SK-N-SH (cell line): ENCODE data around the gene MAP7D3. TPM values are rescaled to one million over a fixed set of nuclear protein-coding genes. Genes with fewer than 3 reads are reported as not detected.
"Not testable (repeated sequence)": the region's sequence is repeated elsewhere in the genome, so short reads cannot be mapped to it uniquely, and the experiment has no call there.

Experiments used
- CTCF ChIA-PET: fragments of 300-600, 350-600 bp; formaldehyde crosslinking; extraction: SDS; loops from one replicate; lab custom pipeline; 2021; lab: Yijun Ruan, JAX
- POLR2A ChIA-PET: fragments of 350-600 bp; sonication (Branson Sonifier 250); formaldehyde crosslinking; extraction: SDS; loops from one replicate; lab custom pipeline; 2020; ENCODE audit warnings: antibody characterized with exemption, inconsistent platforms; lab: Yijun Ruan, JAX
- DNase-seq: peaks from one replicate; pipeline ENCODE4 v3.0.0; 2012
- H2AFZ ChIP-seq: fragments of 200-600 bp; sonication (generic); 2 replicates; pipeline ENCODE4 v1.8.1; 2016; ENCODE audit warnings: antibody characterized with exemption, mild to moderate bottlenecking, low read depth
- H3F3A ChIP-seq: fragments of 200-600 bp; sonication (generic); replicated peaks from 2 replicates; pipeline ENCODE3; 2016; ENCODE audit warnings: antibody characterized with exemption, mild to moderate bottlenecking; ENCODE audit not compliant: insufficient read depth
- H3K27ac ChIP-seq, 2 experiments: fragments of 200-500 bp in 1 of 2; fragments of 200-600 bp in 1 of 2; sonication (Bioruptor generic) in 1 of 2; sonication (generic), shearing (Covaris generic) in 1 of 2; 2 replicates each; pipeline versions ENCODE4 v1.5.1 to v1.6.1; 2014 to 2016; ENCODE audit warnings: low read depth in 2 of 2, inconsistent platforms in 1 of 2, low read length in 1 of 2, mild to moderate bottlenecking in 1 of 2, mixed read lengths in 1 of 2
- H3K27me3 ChIP-seq: fragments of 200-600 bp; sonication (generic), shearing (Covaris generic); 2 replicates; pipeline ENCODE4 v1.6.1; 2016; ENCODE audit warnings: mixed run types; ENCODE audit not compliant: insufficient read depth
- H3K36me3 ChIP-seq, 2 experiments: fragments of 200-500 bp in 1 of 2; fragments of 200-600 bp in 1 of 2; sonication (Bioruptor generic) in 1 of 2; sonication (generic) in 1 of 2; replicated peaks in 1 of 2; 2 replicates each; pipeline versions ENCODE3 to v1.5.1; 2014 to 2016; ENCODE audit warnings: low read length in 1 of 2, mild to moderate bottlenecking in 1 of 2; ENCODE audit not compliant: insufficient read depth in 2 of 2, control insufficient read depth in 1 of 2
- H3K4me1 ChIP-seq, 2 experiments: fragments of 200-500 bp in 1 of 2; fragments of 200-600 bp in 1 of 2; sonication (Bioruptor generic) in 1 of 2; sonication (generic), shearing (Covaris generic) in 1 of 2; 2 replicates each; pipeline versions ENCODE4 v1.5.1 to v1.6.1; 2014 to 2016; ENCODE audit warnings: low read depth in 1 of 2, low read length in 1 of 2, mixed run types in 1 of 2; ENCODE audit not compliant: insufficient read depth in 2 of 2, control insufficient read depth in 1 of 2
- H3K4me2 ChIP-seq: fragments of 200-600 bp; sonication (generic), shearing (Covaris generic); 2 replicates; pipeline ENCODE4 v1.6.1; 2017; ENCODE audit warnings: mixed run types
- H3K4me3 ChIP-seq, 2 experiments: fragments of 200-500 bp in 1 of 2; fragments of 200-600 bp in 1 of 2; sonication (Bioruptor generic) in 1 of 2; sonication (generic), shearing (Covaris generic) in 1 of 2; 2 replicates each; pipeline versions ENCODE4 v1.5.1 to v1.8.1; 2014 to 2016; ENCODE audit warnings: low read depth in 2 of 2, inconsistent platforms in 1 of 2, low read length in 1 of 2, mild to moderate bottlenecking in 1 of 2, mixed read lengths in 1 of 2, moderate library complexity in 1 of 2
- H3K79me2 ChIP-seq: fragments of 200-600 bp; sonication (generic); 2 replicates; pipeline ENCODE4 v1.8.1; 2017; ENCODE audit warnings: mild to moderate bottlenecking; ENCODE audit not compliant: insufficient read depth
- H3K9ac ChIP-seq: fragments of 200-600 bp; sonication (generic); 2 replicates; pipeline ENCODE4 v1.6.1; 2017; ENCODE audit warnings: mixed run types
- H3K9me2 ChIP-seq: fragments of 200-600 bp; sonication (generic); 2 replicates; pipeline ENCODE4 v1.6.1; 2017; ENCODE audit warnings: mixed run types
- H3K9me3 ChIP-seq: fragments of 200-600 bp; sonication (generic); 2 replicates; pipeline ENCODE4 v1.6.1; 2017; ENCODE audit warnings: mixed run types, mild to moderate bottlenecking, moderate library complexity
- H4K20me1 ChIP-seq: fragments of 200-600 bp; sonication (generic); 2 replicates; pipeline ENCODE4 v1.6.1; 2017; ENCODE audit warnings: mild to moderate bottlenecking, mixed run types; ENCODE audit not compliant: insufficient read depth
- CHD2 ChIP-seq: fragments of 150-350 bp; IDR thresholded peaks from 2 replicates; pipeline ENCODE4 v1.6.1; 2018; ENCODE audit warnings: low read length; ENCODE audit not compliant: partially characterized antibody
- EZH2phosphoT487 ChIP-seq: fragments of 200-600 bp; sonication (generic); IDR thresholded peaks from 2 replicates; pipeline ENCODE4 v1.6.1; 2017; ENCODE audit warnings: low read depth, mixed run types, mild to moderate bottlenecking, antibody characterized with exemption, moderate library complexity, borderline replicate concordance
- FOXM1 ChIP-seq: IDR thresholded peaks from 2 replicates; pipeline ENCODE4 v1.4.0; 2012; ENCODE audit warnings: low read depth, mild to moderate bottlenecking
- GABPA ChIP-seq: IDR thresholded peaks from 2 replicates; pipeline ENCODE4 v1.4.0; 2012; ENCODE audit warnings: low read depth, mild to moderate bottlenecking
- GATA2 ChIP-seq: sonication (generic); formaldehyde crosslinking; IDR thresholded peaks from 2 replicates; pipeline ENCODE4 v1.5.0; 2020; ENCODE audit warnings: mild to moderate bottlenecking, missing genetic modification reagents
- IRF3 ChIP-seq: fragments of 150-350 bp; IDR thresholded peaks from 2 replicates; pipeline ENCODE4 v1.6.1; 2016; ENCODE audit warnings: mild to moderate bottlenecking, low read depth, low read length
- MAX ChIP-seq: IDR thresholded peaks from 2 replicates; pipeline ENCODE4 v1.4.0; 2012; ENCODE audit warnings: low read depth
- NRF1 ChIP-seq: IDR thresholded peaks from 2 replicates; pipeline ENCODE4 v1.6.1; 2012; ENCODE audit warnings: low read depth, mild to moderate bottlenecking, low read length
- PBX3 ChIP-seq: IDR thresholded peaks from 2 replicates; pipeline ENCODE4; 2012
- REST ChIP-seq: IDR thresholded peaks from 2 replicates; pipeline ENCODE4 v1.6.1; 2012; ENCODE audit warnings: mild to moderate bottlenecking, low read depth, low read length, moderate library complexity
- RXRA ChIP-seq: IDR thresholded peaks from 2 replicates; pipeline ENCODE4 v1.4.0; 2012; ENCODE audit warnings: low read depth, mild to moderate bottlenecking, borderline replicate concordance
- SMC3 ChIP-seq: IDR thresholded peaks from 2 replicates; pipeline ENCODE4 v1.6.1; 2012; ENCODE audit warnings: low read depth, low read length, improper control_type of control experiment
- USF1 ChIP-seq: IDR thresholded peaks from 2 replicates; pipeline ENCODE4 v1.4.0; 2012; ENCODE audit warnings: low read depth, borderline replicate concordance
- ZBTB33 ChIP-seq: IDR thresholded peaks from 2 replicates; pipeline ENCODE4 v1.4.0; 2012; ENCODE audit warnings: low read depth, borderline replicate concordance
- WGBS: methylation state at CpG from one replicate; pipeline ENCODE4 v1.1.6; 2017; ENCODE audit warnings: low lambda C conversion rate; 5-methylcytosine and 5-hydroxymethylcytosine counted together
- polyA plus RNA-seq, 3 experiments: library from polyadenylated mRNA; depleted of rRNA; stranded (reverse); fragments of >200 nt; gene quantifications; 2 replicates each; pipeline ENCODE4 v1.2.3, GENCODE V29; 2012

Gene MAP7D3
- polyA plus RNA-seq, 1 of the 3 experiments (the other 2 are of a cell fraction), result 5.8 TPM

- ChIA-PET POLR2A (no interaction called here), CTCF (no interaction called here)
- H3K79me2 ChIP-seq, result no peaks in the 10 kb centered on the region
- no peaks in the 10 kb centered on the region for H3K4me1 ChIP-seq
- no peak overlapping the region for H3K4me3 ChIP-seq
- no peaks in the 10 kb centered on the region; the same call in 1 of the 2 replicates for H3K27me3 ChIP-seq
- no peaks in the 10 kb centered on the region for H3K9me2 ChIP-seq
- H3K27ac ChIP-seq, result no peak overlapping the region
- WGBS, result 31% methylated on average over 2 of the region's 2 CpGs
- no peak overlapping the region for H3K4me2 ChIP-seq
- TF ChIP-seq SMC3 (no peak), FOXM1 (no peak), RXRA (no peak), PBX3 (no peak), USF1 (no peak), GABPA (no peak), EZH2phosphoT487 (no peak), NRF1 (no peak), IRF3 (no peak), MAX (no peak), ZBTB33 (no peak), GATA2 (CRISPR knock-in tag) (no peak), REST (no peak), CHD2 (no peak)
- H3K9me3 ChIP-seq, result no peaks in the 10 kb centered on the region
- H2AFZ ChIP-seq, result no peak overlapping the region
- no peaks in the 10 kb centered on the region for H3K36me3 ChIP-seq
- H3K9ac ChIP-seq, result no peak overlapping the region
- no peak for DNase-seq
- H3F3A ChIP-seq, result no peaks in the 10 kb centered on the region
- H4K20me1 ChIP-seq, result no peaks in the 10 kb centered on the region
Measured at GRCh38 chrX:136291824-136292223, 40.6 kb upstream of the MAP7D3 start.

GRCh38 chrX:136286375-136286774, 35.2 kb upstream of the MAP7D3 start:
- CTCF ChIA-PET, result interaction anchor here (0.9 to 1.5 kb wide), 3 partner anchors 18 to 638 kb away, joined by 3 read pairs; no protein-coding TSS in a partner anchor
- H3K4me1 ChIP-seq, H3K9ac ChIP-seq, H3K27ac ChIP-seq, H3F3A ChIP-seq, H3K27me3 ChIP-seq, H3K79me2 ChIP-seq, H2AFZ ChIP-seq, H3K4me3 ChIP-seq, H3K4me2 ChIP-seq, DNase-seq, H3K9me2 ChIP-seq, H4K20me1 ChIP-seq, H3K36me3 ChIP-seq, H3K9me3 ChIP-seq, POLR2A ChIA-PET: not testable (repeated sequence)
- 40% methylated on average over 5 of the region's 5 CpGs for WGBS
